Activated naive CD8-positive, alpha-beta T cell (primary cell): ENCODE measurements around the gene FER.

Source experiments
- H3K27ac Mint-ChIP-seq: one replicate; pipeline ENCODE4 v1.8.0; 2021; ENCODE audit warnings: mixed read lengths
- H3K27me3 Mint-ChIP-seq: one replicate; pipeline ENCODE4 v1.8.0; 2021; ENCODE audit warnings: mixed read lengths
- H3K36me3 Mint-ChIP-seq: one replicate; pipeline ENCODE4 v1.8.0; 2021; ENCODE audit warnings: mixed read lengths
- H3K4me1 Mint-ChIP-seq: one replicate; pipeline ENCODE4 v1.8.0; 2021; ENCODE audit warnings: low read depth, mixed read lengths
- H3K4me3 Mint-ChIP-seq: one replicate; pipeline ENCODE4 v1.8.0; 2021; ENCODE audit warnings: mild to moderate bottlenecking, mixed read lengths
- H3K9me3 Mint-ChIP-seq: one replicate; pipeline ENCODE4 v1.8.0; 2021; ENCODE audit warnings: low read depth, mixed read lengths

The FER gene

DNA sequence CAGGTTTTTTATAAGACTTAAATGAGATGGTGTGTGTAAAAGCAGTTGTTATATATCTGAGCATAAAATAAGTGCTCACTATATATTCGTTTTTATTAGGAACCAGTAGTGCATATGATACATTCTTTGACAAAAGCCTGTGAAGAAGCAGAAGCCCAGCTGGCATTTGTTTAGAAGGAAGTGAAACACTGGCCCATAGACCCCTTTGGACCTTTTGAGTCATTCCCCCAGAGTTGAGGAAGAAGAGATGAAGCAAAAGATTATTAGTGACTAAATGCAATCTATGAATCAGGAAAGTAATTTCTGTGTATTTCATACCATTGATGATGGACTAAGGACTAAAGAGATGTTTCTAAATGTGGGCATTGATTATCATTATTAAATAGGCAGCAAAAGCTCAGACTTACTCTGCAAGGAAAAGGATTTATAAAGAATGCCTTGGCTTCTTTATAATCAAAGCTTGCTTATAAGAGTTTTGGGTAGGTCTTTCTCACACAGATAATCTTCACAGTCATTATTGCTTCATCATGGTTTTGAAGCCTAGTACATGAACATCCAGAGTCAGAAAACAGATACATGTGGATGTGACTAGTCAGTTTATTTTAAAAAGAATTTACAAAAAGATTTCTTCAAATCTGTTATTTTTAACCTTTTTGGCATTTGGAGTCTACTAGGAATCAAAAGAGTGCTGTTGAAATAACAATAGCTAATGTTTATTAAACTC is 16.9 kb upstream of the FER start:
- Mint-ChIP-seq H3K27ac (no peak overlapping the region), H3K4me3 (no peak overlapping the region), H3K36me3 (no peaks in the 10 kb centered on the region), H3K27me3 (peaks cover 23% of the 10 kb centered on the region), H3K4me1 (peaks cover 25% of the 10 kb centered on the region), H3K9me3 (no peaks in the 10 kb centered on the region)

DNA sequence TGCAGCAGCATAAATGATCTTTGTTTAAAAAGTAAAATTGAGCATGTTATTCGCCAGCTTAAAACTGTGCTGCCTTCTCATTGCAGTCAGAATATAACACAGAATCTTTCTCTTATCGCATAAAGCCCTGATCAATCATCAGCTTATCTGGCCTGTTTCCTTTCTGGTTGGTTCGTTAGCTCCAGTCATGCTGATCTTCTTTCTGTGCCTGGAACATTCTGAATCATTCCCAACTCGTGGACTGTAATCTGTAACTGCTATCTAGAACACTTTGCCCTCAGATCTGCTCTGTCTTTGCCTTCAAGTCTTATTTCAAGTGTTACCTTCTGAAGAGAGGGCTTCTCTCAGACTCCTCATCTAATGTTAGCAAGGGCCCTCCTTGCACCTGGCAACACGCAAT is 11.9 kb upstream of the FER start:
- Mint-ChIP-seq H3K9me3 (no peaks in the 10 kb centered on the region), H3K27me3 (peaks cover 22% of the 10 kb centered on the region), H3K4me1 (no peaks in the 10 kb centered on the region), H3K36me3 (no peaks in the 10 kb centered on the region), H3K4me3 (no peak overlapping the region), H3K27ac (no peak overlapping the region)

DNA sequence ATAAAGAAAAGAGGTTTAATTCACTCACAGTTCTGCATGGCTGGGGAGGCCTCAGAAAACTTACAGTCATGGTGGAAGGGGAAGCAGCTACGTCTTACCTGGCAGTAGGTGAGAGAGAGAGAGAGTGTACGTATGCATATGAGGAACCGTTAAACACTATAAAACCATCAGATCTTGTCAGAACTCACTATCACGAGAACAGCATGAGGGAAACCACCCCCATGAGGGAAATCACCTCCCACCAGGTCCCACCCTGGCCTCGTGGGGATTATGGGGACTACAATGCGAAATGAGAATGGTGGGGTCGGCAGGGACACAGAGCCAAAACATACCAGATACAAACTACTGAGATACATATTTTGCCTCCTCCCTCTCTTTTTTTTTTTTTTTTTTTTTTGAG is 10.8 kb upstream of the FER start:
- H3K9me3 Mint-ChIP-seq = no peaks in the 10 kb centered on the region
- H3K4me3 Mint-ChIP-seq = no peak overlapping the region
- H3K36me3 Mint-ChIP-seq = no peaks in the 10 kb centered on the region
- no peaks in the 10 kb centered on the region for H3K4me1 Mint-ChIP-seq
- H3K27me3 Mint-ChIP-seq = peaks cover 19% of the 10 kb centered on the region
- H3K27ac Mint-ChIP-seq = no peak overlapping the region

DNA sequence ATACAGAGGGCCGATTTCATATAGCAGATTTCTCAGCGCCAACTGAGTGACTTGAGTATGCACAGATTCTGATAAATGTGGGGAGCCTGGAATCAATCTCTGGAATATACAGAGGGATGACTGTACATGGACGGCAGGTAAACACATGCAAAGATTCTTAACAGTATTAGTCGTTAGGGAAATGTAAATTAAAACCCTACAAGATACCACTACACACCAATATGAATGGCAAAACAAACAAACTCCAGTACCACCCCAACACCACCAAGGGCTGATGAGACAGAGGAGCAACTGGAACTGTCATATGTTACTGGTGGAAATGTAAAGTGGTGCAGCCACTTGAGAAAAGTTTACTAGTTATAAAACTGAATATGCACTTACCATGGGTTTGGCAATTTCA is 8.3 kb upstream of the FER start:
- Mint-ChIP-seq H3K9me3 (no peaks in the 10 kb centered on the region), H3K27me3 (peaks cover 14% of the 10 kb centered on the region), H3K36me3 (no peaks in the 10 kb centered on the region), H3K27ac (no peak overlapping the region), H3K4me3 (no peak overlapping the region), H3K4me1 (no peaks in the 10 kb centered on the region)

DNA sequence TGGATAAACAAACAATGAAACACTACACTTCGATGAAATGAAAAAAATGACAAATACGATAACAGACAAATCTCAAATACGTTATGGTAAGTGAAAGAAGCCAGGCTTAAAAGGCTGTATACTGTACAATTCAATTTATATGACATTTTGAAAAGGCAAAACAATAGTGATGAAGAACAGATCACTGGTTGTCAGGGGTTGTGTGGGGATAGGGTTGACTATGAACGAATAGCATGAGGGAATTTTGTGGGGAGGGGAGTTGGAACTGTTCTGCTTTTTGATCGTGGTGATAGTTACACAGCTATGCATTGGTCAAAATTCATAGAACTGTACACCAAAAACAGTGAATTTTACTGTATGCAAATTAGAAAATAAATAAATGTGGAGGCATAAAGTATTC is 7.8 kb upstream of the FER start:
- Mint-ChIP-seq H3K4me1 (no peaks in the 10 kb centered on the region), H3K36me3 (no peaks in the 10 kb centered on the region), H3K27me3 (peaks cover 14% of the 10 kb centered on the region), H3K4me3 (no peak overlapping the region), H3K9me3 (no peaks in the 10 kb centered on the region), H3K27ac (no peak overlapping the region)

DNA sequence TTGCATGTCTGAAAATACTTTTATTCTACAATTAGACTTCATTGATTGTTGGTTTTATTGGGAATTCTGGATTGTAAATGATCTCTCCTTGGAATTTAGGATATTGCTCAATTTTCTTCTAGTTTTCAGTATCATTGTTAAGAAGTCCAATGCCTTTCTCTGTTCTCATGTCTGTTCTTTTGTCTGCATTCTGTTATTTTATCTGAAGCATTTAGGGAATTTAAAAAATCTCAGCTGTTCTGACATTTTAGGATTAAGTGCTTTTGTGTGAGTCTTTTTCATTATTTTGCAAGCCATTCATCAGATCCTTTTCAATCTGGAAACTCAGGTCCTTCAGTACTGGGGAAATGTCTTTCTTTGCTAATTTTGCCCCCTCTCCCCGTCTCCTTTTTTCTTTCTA is 4.4 kb upstream of the FER start:
- Mint-ChIP-seq H3K36me3 (no peaks in the 10 kb centered on the region), H3K27ac (no peak overlapping the region), H3K27me3 (peaks cover 8% of the 10 kb centered on the region), H3K4me1 (peaks cover 9% of the 10 kb centered on the region), H3K9me3 (no peaks in the 10 kb centered on the region), H3K4me3 (no peak overlapping the region)

DNA sequence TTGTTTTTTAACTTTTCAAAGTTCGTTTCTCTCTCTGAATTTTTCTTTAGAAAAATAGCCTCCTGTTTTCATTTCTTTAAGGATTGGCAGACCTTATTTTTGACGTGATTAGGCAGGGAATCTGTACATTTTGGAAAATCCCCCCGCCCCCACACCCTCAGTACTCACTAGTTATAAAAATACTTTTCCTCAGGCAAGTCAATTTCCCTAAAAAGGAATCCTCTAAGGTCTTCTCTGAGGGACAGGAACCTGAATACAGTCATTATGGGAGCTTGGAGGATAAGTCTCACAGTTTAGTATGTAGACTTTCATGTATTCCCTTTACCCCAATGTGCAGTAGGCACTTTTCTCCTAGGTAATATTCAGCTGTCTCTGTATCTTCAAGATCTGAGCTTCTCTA is 3.9 kb upstream of the FER start:
- Mint-ChIP-seq H3K27ac (no peak overlapping the region), H3K27me3 (peaks cover 5% of the 10 kb centered on the region), H3K9me3 (no peaks in the 10 kb centered on the region)

DNA sequence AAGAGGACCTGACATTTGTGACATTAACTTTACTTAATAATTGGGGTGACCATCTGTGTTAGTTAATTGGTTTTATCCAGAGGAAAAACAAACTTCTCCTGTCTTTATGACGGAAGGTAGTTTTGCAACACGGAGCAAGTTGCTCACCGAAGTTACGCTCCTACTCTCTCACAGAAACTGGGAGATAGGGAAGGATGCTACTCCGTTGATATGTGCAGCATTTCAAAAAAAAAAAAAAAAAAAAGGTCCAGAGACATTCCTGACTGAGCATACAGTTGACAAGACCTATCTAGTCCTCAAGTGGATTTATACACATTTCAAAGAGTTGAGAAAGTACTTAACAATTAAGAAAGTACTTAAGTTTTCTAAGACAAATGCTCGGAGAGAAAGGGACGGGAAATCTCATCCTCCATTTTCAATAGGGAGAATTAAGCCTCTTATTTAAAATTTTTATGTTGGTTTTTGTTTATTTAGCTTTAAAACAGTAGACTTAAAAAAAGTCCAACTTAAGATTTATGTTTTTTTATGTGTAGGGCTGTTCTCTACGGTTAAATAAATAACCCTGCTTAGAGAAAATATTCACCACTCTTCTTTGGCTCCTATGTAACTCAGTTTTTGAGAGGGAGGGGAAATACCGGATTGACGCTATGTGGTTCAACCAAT is 455 bp upstream of the FER start:
- H3K27ac Mint-ChIP-seq = no peak overlapping the region
- H3K4me1 Mint-ChIP-seq = peaks cover 13% of the 10 kb centered on the region
- no peaks in the 10 kb centered on the region for H3K9me3 Mint-ChIP-seq
- no peaks in the 10 kb centered on the region for H3K36me3 Mint-ChIP-seq
- H3K4me3 Mint-ChIP-seq = peak overlapping the region; percentile 93
- no peaks in the 10 kb centered on the region for H3K27me3 Mint-ChIP-seq

More for the DNA sequence above, 3.9 kb upstream of the FER start:
- peaks cover 9% of the 10 kb centered on the region for H3K4me1 Mint-ChIP-seq
- H3K36me3 Mint-ChIP-seq = no peaks in the 10 kb centered on the region
- no peak overlapping the region for H3K4me3 Mint-ChIP-seq

DNA sequence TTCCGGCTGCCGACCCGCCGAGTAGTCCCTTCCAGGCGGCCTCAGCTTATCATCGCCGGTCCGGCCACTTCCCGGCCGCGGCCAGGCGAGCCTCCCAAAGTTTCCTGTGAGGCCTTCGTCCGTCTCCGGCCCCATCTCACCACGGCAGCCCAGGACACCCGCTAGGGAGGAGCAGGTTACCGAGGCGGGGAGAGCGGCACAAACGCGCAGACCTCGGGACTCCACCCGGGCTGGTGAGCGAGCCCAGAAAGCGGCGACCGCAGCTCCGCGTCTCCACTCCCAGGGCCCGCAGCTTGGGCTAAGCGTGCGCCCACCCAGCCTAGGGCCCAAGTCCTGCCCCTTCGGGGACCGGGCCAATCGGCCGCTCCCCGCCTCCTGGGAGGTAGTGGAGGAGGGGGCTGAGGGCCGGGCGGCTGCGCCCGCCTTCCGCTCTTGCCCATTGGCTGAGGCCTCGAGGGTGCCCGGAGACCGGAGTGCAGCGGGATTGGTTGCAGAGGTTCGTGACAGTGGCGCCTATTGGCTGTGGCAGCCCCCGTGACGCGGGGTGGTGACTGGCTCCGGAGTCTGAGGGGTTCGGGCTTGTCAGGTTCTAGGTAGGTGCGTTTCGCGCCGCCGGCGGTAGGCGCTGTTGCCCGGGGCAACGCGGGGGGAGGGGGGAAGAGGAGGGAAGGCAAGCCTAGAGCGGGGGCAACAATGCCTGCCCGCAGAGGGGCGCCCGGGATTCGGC is 867 bp downstream of the FER start:
- H3K9me3 Mint-ChIP-seq = no peaks in the 10 kb centered on the region
- H3K27me3 Mint-ChIP-seq = no peaks in the 10 kb centered on the region
- peak overlapping the region; percentile 93 for H3K4me3 Mint-ChIP-seq

DNA sequence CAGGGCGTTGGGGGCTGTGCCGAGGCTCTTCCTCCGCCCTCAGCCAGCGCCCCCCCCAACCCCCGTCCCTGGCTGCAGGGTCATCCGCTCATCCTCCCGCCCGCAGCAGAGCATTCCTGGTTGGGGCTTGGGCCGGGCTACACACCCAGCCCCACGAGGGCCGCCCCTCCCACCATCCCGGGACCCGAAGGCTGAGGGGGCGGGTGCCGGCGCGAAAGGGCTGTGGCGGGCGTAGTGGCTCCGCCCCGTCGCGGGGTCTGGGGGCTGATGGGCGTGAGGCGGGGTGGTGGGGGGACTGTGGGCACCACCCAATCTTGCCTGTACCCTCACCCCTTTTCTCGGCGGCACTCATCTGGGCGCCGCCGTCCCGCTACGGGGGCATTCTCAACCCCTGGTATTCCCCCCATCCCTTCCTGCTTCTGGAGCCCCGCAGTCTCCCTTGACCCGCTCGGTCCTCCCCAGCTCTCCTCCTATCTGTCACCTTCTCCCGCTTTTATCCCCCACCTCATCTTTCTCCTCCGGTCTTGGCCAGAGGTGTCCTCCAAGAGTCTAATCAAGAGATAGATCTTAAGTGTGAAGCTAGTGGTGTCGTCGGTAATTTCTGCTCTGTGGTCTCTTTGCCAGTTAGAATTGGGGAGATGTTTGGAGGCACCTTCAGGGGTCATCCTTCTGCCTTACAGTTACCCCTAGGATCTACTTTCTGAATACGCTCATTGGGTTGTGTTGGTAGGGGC is 1.6 kb downstream of the FER start:
- Mint-ChIP-seq H3K4me3 (peak overlapping the region; percentile 93), H3K27ac (peak overlapping the region; percentile 58), H3K36me3 (no peaks in the 10 kb centered on the region), H3K9me3 (no peaks in the 10 kb centered on the region), H3K27me3 (no peaks in the 10 kb centered on the region), H3K4me1 (peaks cover 20% of the 10 kb centered on the region)

More for the DNA sequence above, 867 bp downstream of the FER start:
- peak overlapping the region; percentile 89 for H3K27ac Mint-ChIP-seq
- no peaks in the 10 kb centered on the region for H3K36me3 Mint-ChIP-seq
- peaks cover 15% of the 10 kb centered on the region for H3K4me1 Mint-ChIP-seq

DNA sequence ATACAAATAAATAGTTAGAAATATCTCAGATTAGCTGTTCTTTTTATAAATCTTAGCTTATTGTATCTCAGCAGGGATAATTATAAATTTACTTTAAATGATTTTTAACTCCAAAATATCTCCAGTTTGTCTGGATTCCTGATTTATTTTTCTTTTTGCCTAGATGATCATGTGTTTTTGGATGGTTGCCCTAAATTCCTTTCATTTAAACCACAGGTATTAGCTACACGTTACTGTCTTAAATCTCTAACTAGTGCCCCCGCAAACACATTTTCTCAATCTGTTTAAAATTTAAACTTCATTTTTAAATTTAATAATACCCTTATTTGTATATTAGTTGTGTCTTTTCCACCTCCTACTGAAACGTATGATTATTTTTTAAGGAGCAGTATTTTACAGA is 5.6 kb downstream of the FER start:
- Mint-ChIP-seq H3K36me3 (no peaks in the 10 kb centered on the region), H3K4me1 (peaks cover 11% of the 10 kb centered on the region), H3K27me3 (no peaks in the 10 kb centered on the region), H3K9me3 (no peaks in the 10 kb centered on the region), H3K4me3 (no peak overlapping the region), H3K27ac (no peak overlapping the region)

DNA sequence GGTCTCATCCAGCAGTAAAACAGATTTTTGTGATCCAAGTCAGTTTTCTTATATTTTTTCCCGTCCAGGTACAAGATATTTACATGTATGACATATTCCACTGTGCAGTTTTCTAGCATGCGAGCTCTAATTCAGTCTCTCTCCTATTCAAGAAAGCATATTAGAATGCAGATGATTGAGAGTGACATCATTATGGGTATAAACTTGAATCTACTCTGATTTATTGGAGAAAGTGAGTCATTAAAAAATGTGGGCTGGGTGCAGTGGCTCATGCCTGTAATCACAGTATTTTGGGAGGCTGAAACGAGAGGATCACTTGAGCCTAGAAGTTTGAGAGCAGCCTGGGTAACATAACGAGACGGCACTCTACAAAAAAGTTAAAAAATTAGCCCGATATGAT is 6.2 kb downstream of the FER start:
- no peaks in the 10 kb centered on the region for H3K9me3 Mint-ChIP-seq
- H3K4me1 Mint-ChIP-seq = peaks cover 11% of the 10 kb centered on the region
- H3K36me3 Mint-ChIP-seq = no peaks in the 10 kb centered on the region
- no peak overlapping the region for H3K27ac Mint-ChIP-seq
- H3K4me3 Mint-ChIP-seq = no peak overlapping the region
- no peaks in the 10 kb centered on the region for H3K27me3 Mint-ChIP-seq

DNA sequence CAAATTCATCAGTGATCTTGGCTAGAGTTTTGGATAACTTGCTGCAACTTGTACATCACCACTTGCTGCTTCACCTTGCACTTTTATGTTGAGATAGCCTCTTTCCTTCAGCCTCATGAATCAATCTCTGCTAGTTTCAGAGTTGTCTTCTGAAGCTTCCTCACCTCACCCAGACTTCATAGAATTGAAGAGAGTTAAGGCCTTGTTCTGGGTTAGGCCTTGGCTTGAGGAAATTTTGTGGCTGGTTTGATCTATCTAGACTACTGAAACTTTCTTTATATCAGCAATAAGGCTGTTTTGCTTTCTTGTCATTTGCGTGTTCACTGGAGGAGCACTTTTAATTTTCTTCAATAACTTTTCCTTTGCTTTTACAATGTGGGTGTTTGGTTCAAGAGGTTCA is 12.8 kb downstream of the FER start:
- Mint-ChIP-seq H3K4me1 (peaks cover 24% of the 10 kb centered on the region), H3K27me3 (no peaks in the 10 kb centered on the region), H3K4me3 (peak overlapping the region; percentile 31), H3K9me3 (no peaks in the 10 kb centered on the region), H3K36me3 (no peaks in the 10 kb centered on the region), H3K27ac (no peak overlapping the region)

DNA sequence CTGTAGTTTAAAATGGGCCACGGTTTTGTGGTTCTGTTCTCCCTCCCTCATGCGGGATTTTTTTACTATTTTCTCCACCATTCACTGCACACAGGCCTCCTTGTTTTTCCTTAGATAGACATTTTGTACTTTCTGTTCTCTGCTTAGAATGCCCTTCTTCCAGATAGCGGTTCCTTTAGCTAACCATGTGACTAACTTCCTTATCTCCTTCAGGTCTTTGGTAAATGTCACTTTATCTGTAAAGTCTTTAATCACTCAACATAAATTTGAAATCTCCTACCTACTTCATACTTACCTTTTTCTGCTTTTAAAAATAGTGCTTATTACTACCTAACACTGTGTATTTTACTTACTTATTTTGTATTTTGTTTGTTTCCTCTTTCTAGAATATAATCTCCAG is 15.0 kb downstream of the FER start:
- Mint-ChIP-seq H3K4me3 (no peak overlapping the region), H3K9me3 (no peaks in the 10 kb centered on the region), H3K4me1 (peaks cover 24% of the 10 kb centered on the region), H3K27me3 (no peaks in the 10 kb centered on the region), H3K27ac (no peak overlapping the region), H3K36me3 (no peaks in the 10 kb centered on the region)
